Gastroesophageal sphincter (tissue), 3 donors: Measurements from ENCODE around the gene GRK5.

Experiments used
- EP300 ChIP-seq: sonication (generic); formaldehyde crosslinking; IDR thresholded peaks from one replicate; pipeline ENCODE4 v1.6.1; 2017; ENCODE audit warnings: antibody characterized with exemption, mild to moderate bottlenecking
- POLR2A ChIP-seq, 2 donors: fragments of 450-650 bp; IDR thresholded peaks; one replicate each; pipeline ENCODE4 v1.6.1; 2017; ENCODE audit warnings: antibody characterized with exemption in 2 of 2, mild to moderate bottlenecking in 2 of 2, moderate library complexity in 1 of 2
- TF ChIP-seq, protein P1 (sequence below), 4 experiments: fragments of 200-600 bp in 2 of 4; fragments of 450-650 bp in 2 of 4; sonication (generic) in 1 of 4; IDR thresholded peaks; one replicate each; pipeline ENCODE4 v1.5.1; 2017 to 2019; ENCODE audit warnings: antibody characterized with exemption in 4 of 4, mild to moderate bottlenecking in 2 of 4, moderate library complexity in 2 of 4

DNA sequence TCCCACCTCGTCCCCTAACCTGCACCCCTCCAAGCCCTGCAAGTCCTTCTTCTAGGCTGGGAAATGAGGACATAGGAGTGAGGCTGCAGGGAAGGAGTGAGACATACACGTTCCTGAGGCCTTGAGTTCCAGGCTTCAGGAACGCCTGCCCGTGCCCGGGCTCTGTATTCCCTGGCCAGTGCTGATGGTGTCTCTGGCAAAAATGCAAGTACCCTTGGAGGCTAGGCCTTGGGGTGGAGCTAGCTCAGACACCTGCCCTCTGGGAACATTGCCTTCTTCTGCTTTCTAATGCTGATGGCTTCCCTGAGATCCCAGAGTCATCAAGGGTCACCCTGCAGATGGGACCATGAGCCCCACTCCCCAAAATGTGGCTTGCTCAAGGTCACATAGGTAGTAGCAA lies 76.0 kb downstream of the GRK5 start:
- no peak for TF ChIP-seq EP300
- TF ChIP-seq, protein P1, sequence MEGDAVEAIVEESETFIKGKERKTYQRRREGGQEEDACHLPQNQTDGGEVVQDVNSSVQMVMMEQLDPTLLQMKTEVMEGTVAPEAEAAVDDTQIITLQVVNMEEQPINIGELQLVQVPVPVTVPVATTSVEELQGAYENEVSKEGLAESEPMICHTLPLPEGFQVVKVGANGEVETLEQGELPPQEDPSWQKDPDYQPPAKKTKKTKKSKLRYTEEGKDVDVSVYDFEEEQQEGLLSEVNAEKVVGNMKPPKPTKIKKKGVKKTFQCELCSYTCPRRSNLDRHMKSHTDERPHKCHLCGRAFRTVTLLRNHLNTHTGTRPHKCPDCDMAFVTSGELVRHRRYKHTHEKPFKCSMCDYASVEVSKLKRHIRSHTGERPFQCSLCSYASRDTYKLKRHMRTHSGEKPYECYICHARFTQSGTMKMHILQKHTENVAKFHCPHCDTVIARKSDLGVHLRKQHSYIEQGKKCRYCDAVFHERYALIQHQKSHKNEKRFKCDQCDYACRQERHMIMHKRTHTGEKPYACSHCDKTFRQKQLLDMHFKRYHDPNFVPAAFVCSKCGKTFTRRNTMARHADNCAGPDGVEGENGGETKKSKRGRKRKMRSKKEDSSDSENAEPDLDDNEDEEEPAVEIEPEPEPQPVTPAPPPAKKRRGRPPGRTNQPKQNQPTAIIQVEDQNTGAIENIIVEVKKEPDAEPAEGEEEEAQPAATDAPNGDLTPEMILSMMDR (IDR thresholded peaks at IDR 0.05): no peak
- no peak for TF ChIP-seq POLR2A (IDR thresholded peaks at IDR 0.05)
